ENCODE measurements around the gene ADORA2B.
"Not testable (repeated sequence)": the region's sequence is repeated elsewhere in the genome, so short reads cannot be mapped to it uniquely, and the experiment has no call there.

GRCh38 chr17:15936481-15936880 is 8.4 kb upstream of the ADORA2B start:
- TF ChIP-seq EP300, CTCF, POLR2AphosphoS5 (IDR thresholded peaks at IDR 0.05): not testable (repeated sequence)
